Nephron (organoid): Measurements from ENCODE around the gene FGFRL1.

Source experiments
- H3K27ac Mint-ChIP-seq, 3 experiments: 2 replicates each; pipeline ENCODE4 v1.8.0; 2020; ENCODE audit warnings: mixed read lengths in 3 of 3, mild to moderate bottlenecking in 2 of 3, moderate library complexity in 1 of 3
- H3K27me3 Mint-ChIP-seq: 2 replicates; pipeline ENCODE4 v1.8.0; 2021; ENCODE audit warnings: low read depth, mild to moderate bottlenecking, moderate library complexity, mixed read lengths
- H3K36me3 Mint-ChIP-seq: 2 replicates; pipeline ENCODE4 v1.8.0; 2020; ENCODE audit warnings: low read depth, mixed read lengths
- H3K4me1 Mint-ChIP-seq: 2 replicates; pipeline ENCODE4 v1.8.0; 2020; ENCODE audit warnings: mixed read lengths
- H3K4me3 Mint-ChIP-seq, 3 experiments: 2 replicates each; pipeline ENCODE4 v1.8.0; 2020; ENCODE audit warnings: mild to moderate bottlenecking in 3 of 3, mixed read lengths in 3 of 3, moderate library complexity in 2 of 3
- H3K9me3 Mint-ChIP-seq: 2 replicates; pipeline ENCODE4 v1.8.0; 2020; ENCODE audit warnings: mixed read lengths
- TF ChIP-seq, protein P1 (sequence below), 3 experiments: fragments of 200-600 bp; sonication (generic); IDR thresholded peaks; one replicate each; pipeline ENCODE4 v1.5.0; 2021; ENCODE audit warnings: antibody characterized with exemption in 3 of 3; ENCODE audit not compliant: unreplicated experiment in 3 of 3

Gene FGFRL1, protein sequence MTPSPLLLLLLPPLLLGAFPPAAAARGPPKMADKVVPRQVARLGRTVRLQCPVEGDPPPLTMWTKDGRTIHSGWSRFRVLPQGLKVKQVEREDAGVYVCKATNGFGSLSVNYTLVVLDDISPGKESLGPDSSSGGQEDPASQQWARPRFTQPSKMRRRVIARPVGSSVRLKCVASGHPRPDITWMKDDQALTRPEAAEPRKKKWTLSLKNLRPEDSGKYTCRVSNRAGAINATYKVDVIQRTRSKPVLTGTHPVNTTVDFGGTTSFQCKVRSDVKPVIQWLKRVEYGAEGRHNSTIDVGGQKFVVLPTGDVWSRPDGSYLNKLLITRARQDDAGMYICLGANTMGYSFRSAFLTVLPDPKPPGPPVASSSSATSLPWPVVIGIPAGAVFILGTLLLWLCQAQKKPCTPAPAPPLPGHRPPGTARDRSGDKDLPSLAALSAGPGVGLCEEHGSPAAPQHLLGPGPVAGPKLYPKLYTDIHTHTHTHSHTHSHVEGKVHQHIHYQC

DNA sequence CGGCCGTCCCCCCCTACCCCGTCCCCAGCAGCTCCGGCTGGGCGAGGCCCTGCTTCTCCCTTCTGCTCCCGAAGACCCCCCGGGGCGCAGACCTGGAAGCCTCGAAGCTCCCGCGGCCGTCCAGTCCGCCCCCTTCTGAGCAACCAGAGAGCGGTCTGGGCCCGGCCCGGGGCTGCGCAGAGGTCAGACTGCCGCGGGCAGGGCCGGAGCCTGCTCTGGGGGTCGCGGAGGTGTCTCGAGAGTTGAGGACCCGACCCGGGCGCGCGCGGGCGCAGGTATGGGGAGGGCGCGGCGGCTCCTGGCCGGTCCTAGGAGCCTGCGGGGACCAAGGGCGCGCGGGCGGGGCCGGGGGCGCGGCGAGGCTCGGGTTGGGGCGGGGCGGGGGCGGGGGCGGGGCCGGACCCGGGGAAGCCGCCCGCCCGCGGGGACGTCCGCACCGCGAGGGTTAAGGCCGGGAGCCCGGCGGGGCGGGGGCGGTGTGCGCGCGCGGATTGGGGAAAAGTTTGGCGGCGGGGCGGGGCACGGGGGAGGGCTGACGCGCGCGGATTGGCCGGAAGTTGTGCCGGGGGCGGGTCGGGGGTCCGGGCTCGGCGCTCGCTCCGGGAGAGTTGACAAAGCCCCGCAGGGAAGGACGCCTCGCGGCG is at the start of gene FGFRL1:
Gene FGFRL1, plus strand, starts transcription at position 605 of the 644 bp plus-strand sequence. CDS start 860 bp downstream, outside the sequence.
- Mint-ChIP-seq H3K27me3 (peaks cover 37% of the 10 kb centered on the region), H3K36me3 (peaks cover 5% of the 10 kb centered on the region), H3K27ac (peak within 1 kb of the TSS in 1 of 3 experiments; percentile 25), H3K9me3 (peaks cover 6% of the 10 kb centered on the region), H3K4me1 (peaks cover 18% of the 10 kb centered on the region), H3K4me3 (peak within 1 kb of the TSS; percentile 84 to 87 (median 85))
- TF ChIP-seq, protein P1, sequence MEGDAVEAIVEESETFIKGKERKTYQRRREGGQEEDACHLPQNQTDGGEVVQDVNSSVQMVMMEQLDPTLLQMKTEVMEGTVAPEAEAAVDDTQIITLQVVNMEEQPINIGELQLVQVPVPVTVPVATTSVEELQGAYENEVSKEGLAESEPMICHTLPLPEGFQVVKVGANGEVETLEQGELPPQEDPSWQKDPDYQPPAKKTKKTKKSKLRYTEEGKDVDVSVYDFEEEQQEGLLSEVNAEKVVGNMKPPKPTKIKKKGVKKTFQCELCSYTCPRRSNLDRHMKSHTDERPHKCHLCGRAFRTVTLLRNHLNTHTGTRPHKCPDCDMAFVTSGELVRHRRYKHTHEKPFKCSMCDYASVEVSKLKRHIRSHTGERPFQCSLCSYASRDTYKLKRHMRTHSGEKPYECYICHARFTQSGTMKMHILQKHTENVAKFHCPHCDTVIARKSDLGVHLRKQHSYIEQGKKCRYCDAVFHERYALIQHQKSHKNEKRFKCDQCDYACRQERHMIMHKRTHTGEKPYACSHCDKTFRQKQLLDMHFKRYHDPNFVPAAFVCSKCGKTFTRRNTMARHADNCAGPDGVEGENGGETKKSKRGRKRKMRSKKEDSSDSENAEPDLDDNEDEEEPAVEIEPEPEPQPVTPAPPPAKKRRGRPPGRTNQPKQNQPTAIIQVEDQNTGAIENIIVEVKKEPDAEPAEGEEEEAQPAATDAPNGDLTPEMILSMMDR (IDR thresholded peaks at IDR 0.05; ENCODE audit: unreplicated experiment in 3 of 3) = no peak

DNA sequence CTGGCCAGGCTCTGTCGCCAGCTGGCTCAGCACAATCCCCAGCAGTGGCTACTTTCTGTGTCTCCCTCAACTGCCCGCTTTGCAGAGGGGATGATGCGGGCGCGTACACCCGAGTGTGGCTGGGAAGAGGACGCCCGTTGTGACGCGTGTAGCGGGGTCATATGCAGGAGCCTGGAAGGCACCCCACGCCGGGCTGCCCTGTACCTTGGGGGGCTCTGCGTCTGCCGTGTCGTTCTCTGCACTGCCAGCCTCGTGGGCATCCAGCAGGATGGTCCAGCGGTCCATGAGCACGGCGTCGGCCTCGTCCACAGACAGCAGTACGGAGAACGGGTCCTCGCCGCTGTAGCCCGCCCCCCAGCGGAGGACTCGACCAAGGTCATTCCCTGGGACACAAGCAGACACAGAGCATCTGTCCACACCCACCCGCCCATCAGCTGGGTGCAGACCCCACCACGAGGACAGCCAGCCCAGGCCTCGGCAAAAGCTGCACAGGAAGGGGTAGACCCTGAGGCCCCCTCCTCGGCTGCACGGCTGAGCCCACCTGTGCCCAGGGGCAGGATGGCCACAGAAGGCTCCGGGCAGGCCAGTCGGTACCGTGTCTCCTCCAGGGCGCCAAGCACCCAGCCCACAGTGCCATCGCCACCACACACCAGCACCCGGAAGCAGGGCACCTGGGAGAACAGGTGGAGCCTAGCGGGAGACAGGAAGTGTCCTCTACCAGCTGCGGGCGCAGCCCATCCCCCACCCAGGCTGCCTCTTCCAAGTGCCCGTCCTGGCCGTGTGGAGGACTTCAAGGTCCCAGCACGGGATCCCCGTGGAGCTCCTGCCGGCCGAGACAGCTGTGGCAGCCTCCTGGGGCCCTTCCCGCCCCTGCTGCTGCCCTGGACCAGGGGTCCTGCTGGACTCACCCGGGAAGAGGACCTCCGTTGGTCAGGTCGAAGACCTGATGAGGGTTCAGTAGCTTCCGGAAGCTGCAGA is 48.9 kb upstream of the FGFRL1 start:
- H3K27ac Mint-ChIP-seq = no peak overlapping the region
- H3K4me1 Mint-ChIP-seq = no peaks in the 10 kb centered on the region
- no peaks in the 10 kb centered on the region for H3K36me3 Mint-ChIP-seq
- H3K27me3 Mint-ChIP-seq = no peaks in the 10 kb centered on the region
- no peak overlapping the region for H3K4me3 Mint-ChIP-seq
- TF ChIP-seq, protein P1 (IDR thresholded peaks at IDR 0.05; ENCODE audit: unreplicated experiment in 3 of 3) = no peak
- no peaks in the 10 kb centered on the region for H3K9me3 Mint-ChIP-seq

DNA sequence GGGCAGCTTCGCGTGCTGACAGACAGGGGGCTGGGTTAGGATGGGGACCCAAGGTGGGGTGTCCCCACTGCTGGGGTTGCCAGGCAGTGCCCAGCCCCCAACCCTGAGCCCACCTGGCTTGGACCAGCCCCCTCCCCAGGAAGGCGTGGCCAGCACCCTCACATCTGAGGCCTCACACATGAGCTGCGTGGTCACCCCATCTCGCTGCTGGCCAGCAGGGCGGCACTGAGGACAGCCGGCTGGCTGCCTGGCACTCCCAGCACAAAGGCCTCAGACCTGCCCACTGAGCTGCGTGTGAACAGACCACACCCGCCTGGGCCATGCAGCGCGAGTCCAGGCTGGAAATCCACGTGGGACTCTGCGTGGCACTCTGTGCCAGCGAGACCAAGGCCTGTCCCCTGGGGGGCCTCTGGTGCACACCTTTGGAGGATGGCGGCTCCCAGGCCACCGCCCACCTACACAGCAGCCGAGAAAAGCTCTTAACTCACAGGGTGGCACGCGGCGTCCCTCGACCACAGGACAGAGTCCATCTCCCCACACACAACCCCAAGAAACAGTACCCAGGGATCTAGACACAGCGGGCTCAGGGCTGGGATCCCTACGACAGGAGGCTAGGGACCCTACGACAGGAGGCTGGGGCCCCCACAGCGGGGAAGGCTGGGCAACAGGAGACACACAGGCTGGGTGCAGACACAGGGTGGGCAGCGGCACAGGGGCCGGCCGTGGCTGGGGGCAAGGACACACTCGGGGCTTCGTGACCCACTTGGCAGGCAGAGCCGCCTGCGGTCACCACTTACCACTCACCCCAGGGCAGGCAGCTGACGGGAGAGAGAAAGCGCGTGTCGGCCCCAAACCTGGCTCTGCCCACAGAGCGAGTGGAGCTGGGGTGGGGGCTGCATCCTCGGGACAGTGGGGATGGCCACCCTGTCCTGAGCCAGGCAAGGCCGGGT is 47.9 kb upstream of the FGFRL1 start:
- H3K9me3 Mint-ChIP-seq = no peaks in the 10 kb centered on the region
- no peaks in the 10 kb centered on the region for H3K4me1 Mint-ChIP-seq
- H3K4me3 Mint-ChIP-seq = no peak overlapping the region
- H3K36me3 Mint-ChIP-seq = no peaks in the 10 kb centered on the region
- TF ChIP-seq, protein P1 (IDR thresholded peaks at IDR 0.05; ENCODE audit: unreplicated experiment in 3 of 3) = no peak
- no peak overlapping the region for H3K27ac Mint-ChIP-seq
- H3K27me3 Mint-ChIP-seq = no peaks in the 10 kb centered on the region

DNA sequence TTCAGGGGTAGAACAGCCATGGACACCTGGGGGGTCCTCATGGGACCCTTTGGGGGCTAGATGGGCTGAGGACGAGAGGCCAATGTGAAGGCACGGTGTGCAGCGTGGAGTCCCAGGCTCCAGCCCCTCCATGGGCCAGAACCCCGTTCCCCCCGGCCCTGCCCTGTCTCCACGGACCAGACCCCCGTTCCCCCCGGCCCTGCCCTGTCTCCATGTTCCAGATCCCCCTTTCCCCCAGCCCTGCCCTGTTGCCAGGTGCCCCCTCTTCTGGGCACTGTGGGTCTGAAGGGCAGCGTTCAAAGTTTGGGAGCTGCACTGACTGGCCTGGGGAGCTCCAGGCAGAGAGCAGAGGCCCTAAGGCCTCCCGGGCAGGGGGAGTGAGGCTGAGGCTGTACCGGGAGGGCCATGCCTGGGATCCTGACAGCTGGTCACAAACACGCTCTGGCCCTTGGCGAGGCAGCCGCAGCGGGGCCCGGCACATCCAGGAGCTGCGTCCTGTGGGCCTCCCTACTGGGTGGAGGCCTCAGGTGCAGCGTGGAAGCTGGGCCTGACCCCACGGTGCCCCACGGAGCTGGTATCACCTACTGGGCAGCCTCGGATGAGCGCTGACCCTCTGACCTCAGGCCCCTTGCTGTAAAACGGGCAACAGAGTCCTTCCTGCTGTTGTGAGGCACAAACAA is 46.9 kb upstream of the FGFRL1 start:
- Mint-ChIP-seq H3K4me3 (no peak overlapping the region), H3K36me3 (no peaks in the 10 kb centered on the region), H3K27me3 (peaks cover 4% of the 10 kb centered on the region), H3K27ac (no peak overlapping the region), H3K4me1 (no peaks in the 10 kb centered on the region), H3K9me3 (no peaks in the 10 kb centered on the region)
- TF ChIP-seq, protein P1 (IDR thresholded peaks at IDR 0.05; ENCODE audit: unreplicated experiment in 3 of 3) = no peak
